OCI-LY1 (cell line): Measurements from ENCODE around the gene ATP11A.

Experiments
- H2AFZ ChIP-seq: fragments of 200-600 bp; sonication (generic), shearing (Covaris generic); 2 replicates; pipeline ENCODE4 v1.6.0; 2014; ENCODE audit warnings: antibody characterized with exemption, mild to moderate bottlenecking, low read length
- H3F3A ChIP-seq: fragments of 200-600 bp; sonication (generic), shearing (Covaris generic); 2 replicates; pipeline ENCODE4 v1.6.0; 2014; ENCODE audit warnings: mild to moderate bottlenecking, antibody characterized with exemption, low read length, moderate library complexity; ENCODE audit not compliant: insufficient read depth
- H3K27ac ChIP-seq: fragments of 200-600 bp; sonication (generic); 2 replicates; pipeline ENCODE4 v1.5.1; 2014; ENCODE audit warnings: low read length, mixed run types, mild to moderate bottlenecking, low read depth; ENCODE audit not compliant: poor library complexity, severe bottlenecking
- H3K27me3 ChIP-seq: fragments of 200-600 bp; sonication (generic); 2 replicates; pipeline ENCODE4 v1.6.0; 2014; ENCODE audit warnings: antibody characterized with exemption, mild to moderate bottlenecking, low read length, moderate library complexity; ENCODE audit not compliant: insufficient read depth
- H3K36me3 ChIP-seq: fragments of 200-600 bp; sonication (generic); 2 replicates; pipeline ENCODE4 v1.6.1; 2014; ENCODE audit warnings: mild to moderate bottlenecking, antibody characterized with exemption, low read length, moderate library complexity, mixed read lengths; ENCODE audit not compliant: insufficient read depth
- H3K4me1 ChIP-seq: fragments of 200-600 bp; sonication (generic); 2 replicates; pipeline ENCODE4 v1.5.1; 2014; ENCODE audit warnings: mild to moderate bottlenecking, low read length, moderate library complexity; ENCODE audit not compliant: insufficient read depth, severe bottlenecking
- H3K4me2 ChIP-seq: fragments of 200-600 bp; sonication (generic), shearing (Covaris generic); 2 replicates; pipeline ENCODE4 v1.6.1; 2014; ENCODE audit warnings: low read length
- H3K4me3 ChIP-seq: fragments of 200-600 bp; sonication (generic); 2 replicates; pipeline ENCODE4 v1.5.1; 2014; ENCODE audit warnings: low read length, low read depth, mild to moderate bottlenecking, mixed read lengths; ENCODE audit not compliant: poor library complexity, severe bottlenecking
- H3K79me2 ChIP-seq: fragments of 200-600 bp; shearing (Covaris generic); 2 replicates; pipeline ENCODE4 v1.6.1; 2016; ENCODE audit warnings: mixed run types, low read length, mixed read lengths; ENCODE audit not compliant: insufficient read depth
- H3K9ac ChIP-seq: fragments of 200-600 bp; sonication (generic), shearing (Covaris generic); 2 replicates; pipeline ENCODE4 v1.6.1; 2014; ENCODE audit warnings: mild to moderate bottlenecking, low read length, mixed read lengths
- H3K9me2 ChIP-seq: fragments of 200-600 bp; sonication (generic), shearing (Covaris generic); 2 replicates; pipeline ENCODE4 v1.6.1; 2014; ENCODE audit warnings: low read depth, mild to moderate bottlenecking, low read length, mixed read lengths
- H3K9me3 ChIP-seq: fragments of 200-600 bp; shearing (Covaris generic); 2 replicates; pipeline ENCODE4 v1.6.1; 2014; ENCODE audit warnings: low read length, mixed read lengths
- H4K20me1 ChIP-seq: fragments of 200-600 bp; sonication (generic), shearing (Covaris generic); 2 replicates; pipeline ENCODE4 v1.6.0; 2016; ENCODE audit warnings: mild to moderate bottlenecking, low read length; ENCODE audit not compliant: insufficient read depth
- EZH2 ChIP-seq: fragments of 200-600 bp; sonication (generic), shearing (Covaris generic); IDR thresholded peaks from 2 replicates; pipeline ENCODE4 v1.8.0; 2017; ENCODE audit warnings: borderline replicate concordance, mixed run types, mild to moderate bottlenecking, antibody characterized with exemption, low read length, moderate library complexity, mixed read lengths
- TF ChIP-seq, protein P1 (sequence below): fragments of 200-600 bp; sonication (generic), shearing (Covaris generic); IDR thresholded peaks from 2 replicates; pipeline ENCODE4 v1.5.1; 2017; ENCODE audit warnings: mild to moderate bottlenecking, antibody characterized with exemption, low read length, moderate library complexity, mixed read lengths

The ATP11A gene

DNA sequence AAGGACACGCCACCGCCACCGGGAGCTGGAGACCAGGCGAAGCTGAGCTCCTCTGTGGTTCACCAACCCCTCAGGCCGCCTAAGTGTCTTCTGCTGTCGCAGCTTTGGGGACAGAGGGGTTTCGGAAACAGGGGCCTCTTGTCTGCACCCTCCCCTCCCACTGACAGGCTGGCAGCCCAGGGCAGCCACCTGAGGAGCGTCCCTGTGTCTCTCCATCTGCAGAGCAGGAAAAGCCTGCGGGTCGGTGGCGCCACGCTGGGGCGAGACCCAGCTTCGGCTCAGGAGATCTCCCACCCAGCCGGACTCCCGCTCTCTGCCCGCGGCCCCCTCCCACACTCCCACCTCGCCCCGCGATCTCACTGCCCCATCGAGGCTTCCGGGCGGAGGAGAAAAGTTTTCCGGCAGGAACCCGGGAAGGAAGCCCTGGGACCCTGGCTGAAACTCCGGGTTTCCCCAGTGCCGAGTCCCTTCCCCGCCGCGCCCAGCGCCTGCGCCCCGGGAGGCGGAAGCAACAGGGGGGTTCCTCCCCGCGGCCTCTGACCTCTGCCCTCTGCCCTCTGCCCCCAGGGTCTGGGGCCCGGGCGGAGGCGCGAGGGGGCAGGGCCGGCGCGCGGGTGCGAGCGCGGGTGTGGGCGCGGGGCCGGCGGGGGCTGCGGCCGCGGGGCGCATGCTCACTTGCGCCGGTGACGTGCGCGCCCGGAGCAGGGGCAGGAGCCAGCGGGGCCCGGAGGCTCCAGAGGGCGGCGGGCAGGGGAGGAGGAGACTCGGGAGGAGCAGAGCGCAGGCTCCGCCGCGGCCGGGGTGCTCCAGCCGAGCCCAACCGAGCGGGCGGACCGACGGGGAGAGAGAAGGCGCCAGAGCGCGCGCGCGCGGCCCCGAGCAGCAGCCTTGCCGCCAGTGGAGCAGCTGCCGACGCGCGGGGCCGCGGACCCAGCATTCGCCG, at the start of gene ATP11A:
Gene ATP11A, plus strand, starts transcription at position 736 of the 943 bp plus-strand sequence. CDS start 379 bp downstream, outside the sequence.
- Histone ChIP-seq H3K27me3 (peaks cover 14% of the 10 kb centered on the region), H3K79me2 (no peaks in the 10 kb centered on the region), H3K9me3 (no peaks in the 10 kb centered on the region), H3F3A (no peaks in the 10 kb centered on the region), H3K9ac (peak within 1 kb of the TSS; percentile 77), H2AFZ (peak within 1 kb of the TSS; percentile 53; the same call in 1 of the 2 replicates), H4K20me1 (0 out of 2 replicates have a peak, but pooled peaks cover 2% of the 10 kb centered on the region), H3K4me2 (peak within 1 kb of the TSS; percentile 82), H3K27ac (no peak within 1 kb of the TSS), H3K9me2 (no peaks in the 10 kb centered on the region), H3K4me1 (peaks cover 45% of the 10 kb centered on the region), H3K4me3 (peak within 1 kb of the TSS; percentile 85), H3K36me3 (no peaks in the 10 kb centered on the region; the same call in 1 of the 2 replicates)
- TF ChIP-seq EZH2 = no peak
- TF ChIP-seq, protein P1, sequence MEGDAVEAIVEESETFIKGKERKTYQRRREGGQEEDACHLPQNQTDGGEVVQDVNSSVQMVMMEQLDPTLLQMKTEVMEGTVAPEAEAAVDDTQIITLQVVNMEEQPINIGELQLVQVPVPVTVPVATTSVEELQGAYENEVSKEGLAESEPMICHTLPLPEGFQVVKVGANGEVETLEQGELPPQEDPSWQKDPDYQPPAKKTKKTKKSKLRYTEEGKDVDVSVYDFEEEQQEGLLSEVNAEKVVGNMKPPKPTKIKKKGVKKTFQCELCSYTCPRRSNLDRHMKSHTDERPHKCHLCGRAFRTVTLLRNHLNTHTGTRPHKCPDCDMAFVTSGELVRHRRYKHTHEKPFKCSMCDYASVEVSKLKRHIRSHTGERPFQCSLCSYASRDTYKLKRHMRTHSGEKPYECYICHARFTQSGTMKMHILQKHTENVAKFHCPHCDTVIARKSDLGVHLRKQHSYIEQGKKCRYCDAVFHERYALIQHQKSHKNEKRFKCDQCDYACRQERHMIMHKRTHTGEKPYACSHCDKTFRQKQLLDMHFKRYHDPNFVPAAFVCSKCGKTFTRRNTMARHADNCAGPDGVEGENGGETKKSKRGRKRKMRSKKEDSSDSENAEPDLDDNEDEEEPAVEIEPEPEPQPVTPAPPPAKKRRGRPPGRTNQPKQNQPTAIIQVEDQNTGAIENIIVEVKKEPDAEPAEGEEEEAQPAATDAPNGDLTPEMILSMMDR = no peak

DNA sequence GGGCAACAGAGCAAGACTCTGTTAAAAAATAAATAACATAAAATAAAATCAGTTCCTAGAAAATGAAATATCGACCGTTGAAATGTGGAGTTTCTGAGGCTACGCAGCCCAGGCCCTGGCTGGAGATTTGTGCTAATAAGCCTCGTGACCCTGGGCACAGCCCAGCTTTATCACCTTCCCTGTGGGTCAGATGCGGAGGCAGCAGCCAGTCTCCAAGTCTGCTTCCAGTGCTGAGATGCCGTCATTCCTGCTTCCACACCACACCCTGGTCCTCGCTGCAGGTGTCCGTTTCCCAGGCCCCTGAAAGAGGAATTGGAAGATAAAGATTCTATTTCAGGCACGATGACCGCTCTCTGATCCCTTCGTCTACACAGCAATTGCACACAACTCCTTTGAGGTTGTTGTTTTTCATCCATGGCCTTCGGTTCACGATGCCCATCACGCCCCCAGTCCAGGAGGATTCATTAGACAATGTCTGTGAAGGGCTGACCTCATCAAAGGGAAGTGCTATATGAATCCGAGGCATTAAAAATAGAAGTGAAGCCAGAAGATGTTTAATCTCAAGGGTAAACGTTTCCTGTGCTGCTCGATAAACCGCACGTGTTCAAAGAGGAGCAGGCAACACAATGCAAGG, 48.3 kb upstream of the ATP11A start:
- Histone ChIP-seq H3K36me3 (no peaks in the 10 kb centered on the region), H3K4me3 (no peak overlapping the region), H3K4me1 (no peaks in the 10 kb centered on the region), H2AFZ (no peak overlapping the region), H3F3A (no peaks in the 10 kb centered on the region), H3K27ac (no peak overlapping the region), H4K20me1 (no peaks in the 10 kb centered on the region), H3K9me2 (no peaks in the 10 kb centered on the region), H3K9ac (no peak overlapping the region), H3K79me2 (no peaks in the 10 kb centered on the region), H3K9me3 (no peaks in the 10 kb centered on the region), H3K27me3 (no peaks in the 10 kb centered on the region), H3K4me2 (no peak overlapping the region)
- no peak for TF ChIP-seq EZH2
- TF ChIP-seq, protein P1 = no peak

DNA sequence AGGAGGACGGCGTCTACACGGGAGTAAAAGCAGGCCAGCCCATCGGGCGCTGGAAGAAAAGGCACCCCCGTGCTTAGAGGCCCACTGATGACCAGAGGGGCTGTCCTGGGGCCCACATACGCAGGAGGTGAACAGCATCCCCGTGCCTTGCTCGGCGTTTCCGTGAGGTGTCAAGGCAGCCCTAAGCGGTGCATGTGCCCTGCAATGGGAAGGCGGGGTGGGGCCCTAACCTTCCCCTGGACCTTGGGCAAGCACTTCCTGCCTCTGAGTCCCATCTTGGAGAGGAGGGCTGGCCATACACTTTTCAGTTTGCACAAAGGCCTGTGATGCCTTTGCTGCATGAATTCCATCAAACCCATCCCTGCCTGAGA, 47.8 kb upstream of the ATP11A start:
- Histone ChIP-seq H3K36me3 (no peaks in the 10 kb centered on the region), H3K4me3 (no peak overlapping the region), H3K9ac (no peak overlapping the region), H3K27ac (no peak overlapping the region), H3K27me3 (no peaks in the 10 kb centered on the region), H3K4me1 (no peaks in the 10 kb centered on the region), H3K79me2 (no peaks in the 10 kb centered on the region), H3K9me2 (no peaks in the 10 kb centered on the region), H3K9me3 (no peaks in the 10 kb centered on the region), H4K20me1 (no peaks in the 10 kb centered on the region), H3F3A (no peaks in the 10 kb centered on the region), H2AFZ (no peak overlapping the region), H3K4me2 (no peak overlapping the region)
- TF ChIP-seq, protein P1 = no peak
- TF ChIP-seq EZH2 = no peak
